GM18502 (cell line): Measurements from ENCODE around the gene CRYBA4.
"Not testable (repeated sequence)": the region's sequence is repeated elsewhere in the genome, so short reads cannot be mapped to it uniquely, and the experiment has no call there.

ENCODE experiments used
- ATAC-seq: cut with Tn5 transposase; IDR thresholded peaks from one replicate; pipeline ENCODE4 v1.9.1; 2021; ENCODE audit warnings: mild to moderate bottlenecking; ENCODE audit not compliant: unreplicated experiment, poor library complexity

CRYBA4 gene

DNA sequence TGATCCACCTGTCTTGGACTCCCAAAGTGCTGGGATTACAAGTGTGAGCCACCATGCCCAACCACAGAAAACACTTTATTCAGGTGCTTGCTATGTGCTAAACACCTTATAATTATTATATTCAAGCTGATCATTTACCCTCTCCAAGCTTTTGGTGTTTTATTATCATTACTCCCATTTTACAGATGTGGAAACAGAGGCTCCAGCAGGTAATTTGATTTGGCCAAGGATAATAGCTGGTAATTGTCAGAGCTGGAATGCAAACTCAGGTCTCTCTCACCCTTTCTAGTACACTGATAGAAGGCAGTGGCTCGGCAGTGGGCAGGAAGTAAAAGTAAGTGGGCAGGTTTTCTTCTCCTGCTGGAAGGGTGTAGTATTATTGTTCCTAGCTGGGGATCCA, 28.0 kb upstream of the CRYBA4 start:
- no peak for ATAC-seq

GRCh38 chr22:26597026-26597425, 24.7 kb upstream of the CRYBA4 start:
- no peak for ATAC-seq

DNA sequence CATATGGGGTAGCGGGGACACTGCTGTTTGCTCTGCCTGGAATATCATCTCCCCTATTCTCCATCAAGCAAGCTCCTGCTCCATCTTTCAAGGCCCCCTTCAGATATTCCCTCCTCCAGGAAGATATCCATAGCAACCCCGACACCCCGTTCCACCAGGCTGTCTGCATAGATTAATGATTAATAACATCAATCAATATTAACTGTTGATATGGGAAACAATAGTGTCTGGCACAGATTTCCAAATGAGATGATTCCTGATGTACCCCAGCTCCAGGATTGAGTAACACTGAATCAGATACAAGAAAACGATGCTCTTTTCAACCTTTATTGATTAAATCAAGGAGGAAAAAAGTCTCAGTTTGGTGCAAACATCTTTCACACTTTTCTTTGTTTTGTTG, 24.3 kb upstream of the CRYBA4 start:
- no peak for ATAC-seq

GRCh38 chr22:26599505-26599904, 22.3 kb upstream of the CRYBA4 start:
- ATAC-seq = no peak

- no peak for ATAC-seq
These were observed 20.0 kb upstream of the CRYBA4 start for GRCh38 chr22:26601726-26602125.

GRCh38 chr22:26602127-26602526, 19.6 kb upstream of the CRYBA4 start:
- no peak for ATAC-seq

GRCh38 chr22:26604368-26604767, 17.4 kb upstream of the CRYBA4 start:
- no peak for ATAC-seq

GRCh38 chr22:26606611-26607010, 15.2 kb upstream of the CRYBA4 start:
- ATAC-seq = no peak

DNA sequence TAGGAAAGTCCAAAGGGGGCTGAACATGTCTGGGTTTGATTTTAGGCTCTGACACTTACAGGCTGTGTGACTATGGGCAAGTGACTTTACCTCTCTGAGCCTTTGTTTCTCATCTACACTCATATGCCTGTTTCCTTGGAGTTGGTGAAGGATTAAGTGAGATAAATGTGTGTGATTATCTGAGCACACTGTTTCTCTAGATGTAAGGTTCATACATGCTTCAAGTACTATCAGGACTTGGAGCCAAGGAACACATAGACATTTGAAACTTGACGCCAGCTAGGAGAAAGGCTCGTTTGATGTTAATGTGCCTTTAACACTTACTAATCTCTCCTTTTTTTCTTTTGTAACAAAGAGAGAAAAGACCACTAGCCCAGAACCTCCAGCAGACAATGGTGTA, 13.6 kb upstream of the CRYBA4 start:
- ATAC-seq = no peak

- no peak for ATAC-seq
These were observed 12.5 kb upstream of the CRYBA4 start for GRCh38 chr22:26609287-26609686.

DNA sequence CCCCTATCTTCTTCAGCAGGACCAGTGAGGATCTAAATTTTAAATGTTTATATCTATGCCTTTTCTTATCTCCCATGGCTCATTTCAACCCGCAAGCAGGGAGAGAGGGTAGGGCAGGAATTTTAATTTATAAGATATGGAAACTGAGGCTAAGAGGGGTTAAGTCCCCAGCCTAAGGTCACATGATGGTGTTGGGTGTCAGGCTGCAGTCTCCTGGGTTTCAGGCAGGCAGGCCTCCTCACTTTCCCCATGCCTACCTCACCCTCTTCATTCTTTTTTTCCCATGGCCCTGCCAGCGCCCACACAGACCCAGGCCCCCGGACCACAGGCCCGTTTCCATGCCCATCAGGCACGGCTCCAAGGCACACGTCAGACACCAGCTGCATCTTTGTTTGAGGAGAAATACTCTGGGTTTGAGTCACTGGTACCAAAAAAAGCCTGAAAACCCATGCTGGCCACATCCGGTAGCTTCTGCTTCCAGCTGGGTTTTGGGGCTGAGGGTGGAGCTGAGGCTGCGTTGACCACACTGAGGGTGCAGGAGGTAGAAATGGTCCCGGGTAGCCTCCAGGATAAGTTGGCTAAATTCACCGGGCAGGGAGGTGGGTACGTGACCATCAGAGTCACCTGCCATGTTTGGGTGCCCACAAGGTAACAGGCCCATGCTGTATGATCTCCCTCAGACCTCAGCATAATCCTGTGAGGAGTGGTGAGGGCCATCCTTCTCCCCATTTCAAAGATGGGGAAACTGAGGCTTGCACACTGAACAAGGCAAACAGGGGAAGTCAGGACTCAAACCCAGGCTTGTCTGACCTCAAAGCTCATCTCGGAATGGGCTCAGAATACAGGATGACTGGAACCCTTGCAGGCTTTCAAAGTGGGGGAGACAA, 11.4 kb upstream of the CRYBA4 start:
- peak; percentile 82 for ATAC-seq

DNA sequence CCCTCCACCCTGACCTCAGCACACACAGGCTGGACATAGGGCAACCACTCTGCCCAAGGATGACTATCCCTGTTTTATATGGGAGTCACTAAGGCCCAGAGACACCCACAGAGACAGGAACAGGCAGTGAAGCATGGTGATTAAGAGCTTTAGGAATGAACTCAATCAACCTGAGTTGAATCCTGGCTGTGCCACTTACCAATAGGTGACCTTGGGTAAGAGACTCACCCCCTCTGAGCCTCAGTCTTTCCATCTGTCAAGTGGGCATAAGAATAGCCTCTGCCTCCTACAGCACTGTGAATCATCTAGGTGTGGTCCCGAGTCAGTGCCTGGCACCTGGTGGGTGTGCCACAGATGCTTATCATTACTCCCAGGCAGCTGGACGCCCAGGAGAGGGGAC, 10.8 kb upstream of the CRYBA4 start:
- ATAC-seq = no peak

DNA sequence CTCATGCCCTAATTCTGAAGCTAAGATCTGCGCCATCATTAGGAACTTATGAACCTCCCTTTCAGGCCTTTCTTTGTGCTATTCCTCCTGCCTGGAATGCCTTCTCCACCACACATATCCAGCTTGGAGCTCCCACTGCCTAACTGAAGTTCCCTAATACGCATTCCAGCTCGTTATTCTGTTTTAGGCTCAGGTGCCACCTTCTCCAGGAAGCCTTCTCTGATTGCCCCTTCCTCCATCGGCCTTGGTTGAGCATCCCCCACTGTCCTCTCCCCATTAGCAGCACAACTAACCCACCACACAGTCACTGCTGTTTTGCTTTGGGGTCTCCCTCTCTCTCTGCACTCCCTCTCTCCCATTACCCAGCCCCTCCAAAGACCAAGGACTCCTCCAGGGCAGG, 9.1 kb upstream of the CRYBA4 start:
- ATAC-seq = no peak

DNA sequence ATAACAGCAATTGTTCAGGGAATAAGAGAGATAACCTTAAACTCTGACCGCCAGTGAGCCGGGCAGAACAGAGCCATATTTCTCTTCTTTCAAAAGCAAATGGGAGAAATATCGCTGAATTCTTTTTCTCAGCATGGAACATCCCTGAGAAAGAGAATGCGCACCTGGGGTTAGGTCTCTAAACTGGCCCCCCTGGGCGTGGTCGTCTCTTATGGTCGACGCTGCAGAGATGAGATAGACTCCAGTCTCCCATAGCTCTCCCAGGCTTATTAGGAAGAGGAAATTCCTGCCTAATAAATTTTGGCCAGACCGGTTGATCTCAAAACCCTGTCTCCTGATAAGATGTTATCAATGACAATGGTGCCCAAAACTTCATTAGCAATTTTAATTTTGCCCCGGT, 8.0 kb upstream of the CRYBA4 start:
- ATAC-seq = not testable (repeated sequence)

DNA sequence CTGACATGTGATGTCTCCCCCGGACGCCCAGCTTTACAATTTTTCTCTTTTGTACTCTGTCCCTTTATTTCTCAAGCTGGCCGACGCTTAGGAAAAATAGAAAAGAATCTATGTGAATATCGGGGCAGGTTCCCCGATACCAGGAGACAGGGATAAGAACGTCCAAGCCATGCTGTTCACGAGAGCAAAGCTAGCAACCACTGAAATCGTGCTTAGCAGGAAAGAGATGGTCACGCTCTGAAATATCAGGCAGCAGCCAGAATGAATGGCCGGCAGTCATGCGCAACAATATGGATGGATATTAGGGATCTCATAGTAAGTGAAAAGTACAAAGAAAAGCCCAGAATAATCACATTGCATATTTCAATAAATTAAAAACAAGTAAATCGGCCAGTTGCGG, 7.4 kb upstream of the CRYBA4 start:
- no peak for ATAC-seq

- no peak for ATAC-seq
These were observed 6.6 kb upstream of the CRYBA4 start for GRCh38 chr22:26615149-26615548.

- ATAC-seq = no peak
These were observed 5.8 kb upstream of the CRYBA4 start for GRCh38 chr22:26615830-26616435.

- ATAC-seq = no peak
These were observed 5.1 kb upstream of the CRYBA4 start for GRCh38 chr22:26616650-26617049.

GRCh38 chr22:26617271-26618199, 4.2 kb upstream of the CRYBA4 start, which contains the start of gene CRYBB1:
Gene CRYBB1 (minus strand): TSS chr22:26618027. CDS start chr22:26616319, 1,708 bp downstream.
- no peak for ATAC-seq

DNA sequence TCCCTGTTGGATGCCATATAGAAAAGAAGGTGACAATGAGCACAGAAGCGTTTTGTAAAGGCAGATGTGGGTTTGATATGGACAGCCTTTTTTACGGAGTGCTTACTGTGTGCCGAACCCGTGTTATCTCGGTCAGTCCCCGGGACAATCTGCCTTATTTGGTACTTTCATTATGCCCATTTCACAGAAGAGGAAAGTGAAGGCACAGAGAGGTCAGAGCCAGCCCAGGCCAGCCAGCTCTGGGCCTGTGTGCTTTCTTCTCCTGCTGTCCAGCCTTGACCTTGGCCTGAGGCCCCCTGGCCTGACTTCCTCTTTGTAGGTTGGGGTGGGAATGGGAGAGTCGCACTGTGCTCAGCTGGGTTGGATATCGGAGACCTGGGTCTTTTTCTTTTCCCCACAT, 3.3 kb upstream of the CRYBA4 start:
- ATAC-seq = no peak

DNA sequence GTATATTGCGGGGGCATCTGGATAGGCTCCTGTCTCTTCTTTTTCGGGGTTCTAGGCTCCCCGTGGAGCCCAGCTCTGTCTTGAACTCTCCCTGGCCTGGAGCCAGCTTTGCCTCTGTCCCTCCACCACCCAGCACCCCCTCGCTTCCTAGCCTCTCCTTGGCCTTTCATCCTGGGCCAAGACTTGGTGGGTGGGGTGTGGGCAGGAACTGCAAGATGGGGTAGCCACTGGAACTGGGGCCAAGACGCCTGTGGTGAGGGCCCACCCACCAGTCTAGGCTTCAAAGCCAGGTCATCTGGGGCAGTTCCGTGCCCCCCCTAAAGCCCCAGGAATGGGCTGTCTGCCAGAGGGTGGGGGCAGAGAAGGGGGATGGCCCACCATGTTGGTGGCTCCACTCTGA, 2.3 kb upstream of the CRYBA4 start:
- no peak for ATAC-seq
